Stimulated activated CD8-positive, alpha-beta memory T cell treated with anti-CD3 and anti-CD28 coated beads, Interleukin-15, amount 100 ng/mL, for 48 hours (primary cell): ENCODE results near the gene CADPS.

Source experiments
- DNase-seq, 2 donors: peaks; one replicate each; pipeline ENCODE4 v3.0.0-alpha.2; 2020; ENCODE audit warnings: low read depth in 2 of 2

The CADPS gene

DNA sequence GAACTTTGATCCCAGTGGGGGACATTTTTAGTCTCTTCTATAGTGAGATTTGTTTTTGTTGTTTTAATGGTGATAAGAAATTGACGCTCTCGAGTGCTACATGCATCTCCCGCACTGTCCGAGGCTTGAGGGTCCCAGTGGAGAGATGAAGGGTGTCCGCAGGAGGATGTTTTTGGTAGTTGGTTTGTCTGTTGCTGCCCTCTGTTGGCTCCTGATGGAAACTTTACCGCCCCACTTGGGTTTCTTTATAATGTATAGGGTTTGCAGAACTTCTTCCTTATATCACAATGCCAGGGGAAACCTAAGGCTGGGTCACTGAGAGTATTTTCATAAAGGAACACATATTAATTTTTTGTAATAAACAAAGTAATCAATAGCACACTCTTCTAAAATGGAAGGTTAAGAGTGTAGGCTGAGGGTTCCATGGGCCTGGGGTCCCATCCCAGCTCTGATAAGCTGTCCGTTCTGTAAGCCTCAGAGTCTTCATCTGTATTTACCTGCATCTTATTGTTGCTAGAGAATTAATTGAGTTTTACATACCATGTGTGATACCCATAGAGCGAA lies 316.6 kb downstream of the CADPS start:
- DNase-seq: no peak

- DNase-seq: no peak
Observed at GRCh38 chr3:62557983-62558382, 317.2 kb downstream of the CADPS start.

- DNase-seq: no peak
Observed at GRCh38 chr3:62557450-62557849, 317.8 kb downstream of the CADPS start.

- DNase-seq: no peak
Observed at GRCh38 chr3:62556121-62556815, 318.9 kb downstream of the CADPS start.

DNA sequence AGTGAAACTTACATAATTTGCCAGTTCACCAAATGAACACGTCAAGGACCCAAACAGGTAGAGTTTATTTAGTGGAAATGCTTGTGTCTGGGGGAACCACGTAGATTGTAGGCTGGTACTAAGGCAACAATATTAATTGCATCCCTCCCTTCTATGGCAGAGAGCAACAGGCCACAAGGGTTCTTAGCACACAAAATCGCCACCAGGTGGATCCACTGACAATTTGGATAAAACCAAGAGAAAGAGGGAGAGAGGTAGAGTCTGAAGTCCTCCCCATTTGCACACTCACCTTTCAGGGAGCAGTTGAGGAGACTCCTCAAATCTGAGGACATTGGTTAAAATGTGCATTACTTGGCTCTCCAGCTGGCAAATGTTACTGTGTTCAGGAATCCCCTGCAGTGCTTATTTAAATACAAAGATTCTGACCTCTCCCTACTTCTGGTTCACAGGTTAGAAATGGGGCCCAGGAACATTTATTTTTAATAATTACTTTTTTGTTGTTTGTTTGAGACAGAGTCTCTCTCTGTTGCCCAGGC lies 320.9 kb downstream of the CADPS start:
- no peak for DNase-seq

DNA sequence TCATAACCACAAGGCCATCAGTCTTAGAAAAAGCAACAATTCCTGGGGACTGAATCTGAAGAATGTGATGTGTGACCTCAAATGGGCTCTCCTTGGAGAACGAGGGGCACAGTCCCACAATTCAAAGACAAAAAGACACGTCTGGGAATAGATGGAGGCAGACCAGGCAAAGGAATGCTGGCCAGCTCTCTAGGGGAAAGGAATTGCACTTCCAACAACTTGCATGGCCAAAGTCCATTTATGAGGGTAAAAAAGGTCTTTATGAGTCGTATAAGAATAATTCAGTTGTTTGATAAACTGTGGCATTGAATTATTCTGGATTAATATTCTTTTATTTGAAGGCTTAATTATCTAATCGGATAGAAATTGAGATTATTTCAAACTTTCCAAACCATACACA lies 321.4 kb downstream of the CADPS start:
- no peak for DNase-seq

DNA sequence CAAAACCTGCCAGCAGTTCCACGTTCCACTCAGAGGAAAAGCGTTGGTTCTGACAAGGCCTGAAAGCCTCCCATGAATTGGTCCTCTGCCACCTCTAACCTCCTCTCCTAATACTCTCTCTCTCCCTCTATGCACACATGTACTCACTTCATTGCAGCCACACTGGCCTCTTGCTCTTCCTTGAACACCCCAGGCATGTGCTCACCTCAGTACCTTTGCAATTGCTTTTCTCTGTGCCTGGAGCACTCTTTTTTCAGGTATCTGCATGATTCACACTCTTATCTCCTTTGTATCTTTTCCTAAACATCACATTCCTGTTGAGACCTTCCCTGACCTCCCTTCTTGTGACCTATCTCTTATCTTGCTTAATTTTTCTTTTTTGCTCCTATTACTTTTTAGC lies 323.7 kb downstream of the CADPS start:
- no peak for DNase-seq

- no peak for DNase-seq
Observed at GRCh38 chr3:62550439-62550838, 324.8 kb downstream of the CADPS start.

DNA sequence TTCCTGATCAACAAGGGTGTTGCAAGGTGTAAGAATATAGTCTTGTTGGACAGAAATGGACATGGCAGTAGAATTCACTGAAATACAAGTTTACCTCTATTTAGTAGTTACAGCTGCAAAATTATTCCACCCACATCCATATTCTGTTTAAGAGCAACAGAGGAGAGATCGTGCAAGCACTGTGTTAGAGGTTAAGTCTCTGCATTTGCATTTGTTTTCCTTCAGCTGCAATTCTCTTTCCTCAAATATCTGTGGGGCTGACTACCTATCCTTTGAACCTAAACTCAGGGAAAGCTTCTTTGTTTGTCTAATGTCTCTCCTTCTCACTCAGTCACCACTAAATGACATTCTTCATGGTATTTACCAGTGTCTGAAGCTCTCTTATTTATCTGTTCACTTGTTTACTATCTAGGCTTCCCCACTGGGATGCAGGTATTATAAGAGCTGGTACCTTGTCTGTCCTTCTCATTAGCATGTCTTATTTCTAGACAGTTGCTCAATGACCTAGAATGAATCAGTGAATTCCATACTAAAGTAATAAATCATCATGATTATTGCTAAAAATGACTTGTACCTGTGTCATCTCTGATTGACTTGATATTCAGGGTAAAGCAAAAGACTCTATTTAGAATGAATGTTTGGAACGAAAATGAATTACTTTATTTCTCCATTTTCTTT lies 326.5 kb downstream of the CADPS start:
- no peak for DNase-seq

- no peak for DNase-seq
Observed at GRCh38 chr3:62546266-62546665, 328.9 kb downstream of the CADPS start.

DNA sequence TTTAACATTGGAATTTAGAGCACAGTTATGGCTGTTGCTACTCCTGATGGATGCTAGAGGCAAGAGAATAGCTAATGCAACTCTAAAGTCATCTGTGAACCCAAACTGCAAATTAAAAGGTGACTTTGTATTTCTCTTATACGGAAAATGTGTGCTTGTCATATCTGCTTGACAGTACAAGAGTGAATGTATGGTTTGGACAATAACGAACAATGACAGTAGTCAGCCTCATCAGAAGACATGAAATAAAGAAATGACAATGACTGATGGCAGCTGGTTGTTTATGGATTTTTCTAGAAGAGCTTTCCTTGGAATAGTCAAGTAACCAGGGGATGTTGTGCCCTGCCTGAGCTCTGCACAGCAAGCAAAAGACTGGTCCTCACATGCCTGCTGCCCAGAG lies 333.0 kb downstream of the CADPS start:
- DNase-seq: no peak

- DNase-seq: no peak
Observed at GRCh38 chr3:62539762-62540161, 335.5 kb downstream of the CADPS start.

DNA sequence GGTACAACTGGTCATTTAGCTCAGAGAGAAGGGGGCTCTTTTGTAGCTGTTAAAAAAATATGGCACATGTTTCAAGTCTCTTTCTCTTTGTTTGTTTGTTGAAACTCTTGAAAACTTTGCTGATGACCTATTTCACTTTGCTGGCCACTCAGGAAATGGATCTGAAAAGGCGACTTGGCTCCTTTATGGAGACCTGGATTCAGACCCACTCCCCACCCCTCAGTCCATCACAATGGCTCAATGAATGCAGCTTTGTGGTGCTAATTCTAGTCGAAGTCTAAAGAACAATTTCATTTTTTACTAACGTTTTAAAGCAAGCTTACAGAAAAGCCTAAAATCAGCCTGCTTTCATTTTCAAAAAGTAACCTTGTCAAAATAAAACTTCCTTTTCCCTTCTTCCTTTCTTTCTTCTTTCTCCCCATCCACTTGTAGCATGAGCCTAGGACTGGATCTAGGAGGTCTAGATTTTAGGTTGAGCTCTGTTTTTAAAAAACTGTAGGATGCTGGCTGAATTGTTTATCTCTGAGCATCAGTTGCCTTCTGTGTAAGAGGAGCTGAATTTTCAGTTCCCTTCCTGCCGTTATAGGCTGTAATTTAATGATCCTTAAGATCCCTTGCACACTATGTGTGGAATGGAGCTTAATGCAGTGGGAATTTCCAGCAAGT lies 336.4 kb downstream of the CADPS start:
- no peak for DNase-seq

DNA sequence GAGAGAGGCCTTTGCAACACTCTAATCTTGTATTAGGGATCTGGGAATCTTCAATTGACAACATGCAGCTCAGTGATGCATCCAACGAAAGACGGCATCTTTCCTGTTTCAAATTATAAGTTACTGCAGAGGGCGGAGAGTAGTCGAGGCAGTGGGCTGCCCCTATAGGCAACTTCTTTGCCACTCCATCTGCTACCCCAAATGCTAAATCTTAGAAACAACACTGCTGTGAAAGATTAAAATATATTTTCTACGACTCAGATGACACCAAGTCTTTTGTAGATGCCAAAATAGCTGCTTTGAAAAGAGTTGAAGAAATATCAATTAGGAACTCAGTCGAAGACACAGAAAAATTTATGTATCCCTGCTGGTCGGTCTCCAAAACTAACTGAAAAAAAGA lies 340.9 kb downstream of the CADPS start:
- no peak for DNase-seq

DNA sequence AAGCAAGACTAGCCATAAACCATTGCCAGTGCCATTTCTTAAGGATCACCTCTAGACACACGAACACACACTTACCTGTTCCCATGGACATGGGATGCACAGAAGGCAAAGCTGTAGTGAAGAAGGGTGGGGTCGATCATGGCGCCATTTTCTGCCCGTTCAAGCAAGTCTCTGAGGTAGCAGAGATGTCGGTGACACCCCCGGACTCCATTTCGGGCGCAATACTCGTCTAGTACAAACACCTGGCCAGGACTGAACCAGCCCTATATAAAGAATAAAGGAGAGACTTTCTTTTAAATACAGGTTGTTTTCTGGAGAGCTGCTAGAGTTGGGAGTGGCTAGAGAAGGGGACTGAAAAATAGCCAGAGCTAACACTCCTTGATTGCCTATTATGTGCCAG lies 342.4 kb downstream of the CADPS start:
- DNase-seq: no peak

DNA sequence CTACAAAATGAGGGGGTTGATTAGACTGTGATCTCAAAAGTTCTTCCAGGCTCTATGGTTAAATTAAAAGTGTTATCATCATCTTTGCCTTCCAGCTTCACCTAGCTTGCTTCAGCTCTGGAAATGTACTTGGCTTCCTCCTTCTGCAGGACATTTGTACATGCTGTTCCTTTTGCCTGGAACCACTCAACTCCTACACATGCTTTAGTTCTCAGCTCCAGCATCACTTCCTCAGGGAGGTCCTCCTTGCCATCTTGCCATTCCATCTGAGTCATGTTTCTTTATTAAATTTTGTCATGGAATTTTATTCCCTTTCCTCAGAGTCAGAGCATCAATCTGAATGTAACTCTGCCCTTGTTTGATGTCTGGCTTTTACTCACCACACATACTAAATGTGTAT lies 343.2 kb downstream of the CADPS start:
- DNase-seq: no peak

GRCh38 chr3:62531493-62531892 lies 343.7 kb downstream of the CADPS start:
- DNase-seq: no peak

DNA sequence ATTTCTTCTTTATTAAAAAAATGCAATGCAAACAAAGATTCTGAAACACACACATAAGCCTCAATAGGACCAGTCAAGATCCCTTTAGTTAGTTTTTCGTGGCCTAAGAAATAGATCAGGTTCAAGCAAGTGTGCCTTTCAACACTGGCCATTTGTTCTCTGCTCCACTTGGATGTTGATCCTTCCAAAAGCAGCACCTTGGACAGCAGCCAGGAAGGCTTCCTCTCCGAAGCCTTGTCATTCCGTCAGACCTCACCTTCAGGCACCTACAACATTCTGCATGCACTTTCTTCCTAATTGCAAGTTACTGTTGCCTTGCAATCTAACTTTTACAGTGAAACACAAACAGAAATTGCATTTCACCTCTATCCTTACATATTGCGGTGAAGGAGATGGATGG lies 346.0 kb downstream of the CADPS start:
- DNase-seq: no peak

GRCh38 chr3:62527474-62527873 lies 347.7 kb downstream of the CADPS start:
- no peak for DNase-seq

DNA sequence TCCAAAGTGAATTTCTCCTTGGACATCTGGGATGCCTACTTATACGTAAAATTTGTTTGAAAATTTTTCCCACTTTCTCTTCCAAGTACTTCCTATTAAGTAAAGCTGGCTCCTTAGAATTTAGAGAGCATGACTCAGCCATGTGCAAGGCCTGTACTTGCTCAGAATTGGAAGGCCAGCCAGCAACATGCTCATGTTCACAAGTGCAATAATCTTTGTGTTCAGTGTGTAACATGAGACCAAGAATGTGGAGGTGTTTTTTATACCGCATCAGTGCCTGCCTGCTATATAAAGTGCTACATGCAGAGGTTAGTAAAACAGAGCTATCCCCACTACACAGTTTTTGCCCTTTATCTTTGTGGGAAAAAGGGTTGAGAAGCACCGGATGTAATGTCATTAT lies 349.9 kb downstream of the CADPS start:
- no peak for DNase-seq

DNA sequence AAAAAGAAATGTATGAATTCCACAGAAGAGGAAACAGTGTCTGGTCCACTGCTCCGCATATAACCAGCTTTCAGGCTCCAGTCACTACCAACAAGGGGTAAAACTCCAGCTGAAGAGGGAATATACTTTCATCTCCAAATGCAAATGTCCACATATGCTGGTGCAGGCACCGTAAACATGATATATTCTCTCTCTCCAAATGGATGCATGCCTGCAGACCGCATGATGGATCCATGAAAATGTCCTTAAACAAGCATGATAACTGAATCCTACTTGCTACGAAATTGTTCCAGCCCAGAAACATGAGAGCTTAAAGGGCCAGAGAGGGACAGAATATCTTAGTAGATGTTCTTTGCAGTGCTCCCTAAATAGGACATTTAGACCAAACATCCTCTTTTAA lies 351.5 kb downstream of the CADPS start:
- no peak for DNase-seq

DNA sequence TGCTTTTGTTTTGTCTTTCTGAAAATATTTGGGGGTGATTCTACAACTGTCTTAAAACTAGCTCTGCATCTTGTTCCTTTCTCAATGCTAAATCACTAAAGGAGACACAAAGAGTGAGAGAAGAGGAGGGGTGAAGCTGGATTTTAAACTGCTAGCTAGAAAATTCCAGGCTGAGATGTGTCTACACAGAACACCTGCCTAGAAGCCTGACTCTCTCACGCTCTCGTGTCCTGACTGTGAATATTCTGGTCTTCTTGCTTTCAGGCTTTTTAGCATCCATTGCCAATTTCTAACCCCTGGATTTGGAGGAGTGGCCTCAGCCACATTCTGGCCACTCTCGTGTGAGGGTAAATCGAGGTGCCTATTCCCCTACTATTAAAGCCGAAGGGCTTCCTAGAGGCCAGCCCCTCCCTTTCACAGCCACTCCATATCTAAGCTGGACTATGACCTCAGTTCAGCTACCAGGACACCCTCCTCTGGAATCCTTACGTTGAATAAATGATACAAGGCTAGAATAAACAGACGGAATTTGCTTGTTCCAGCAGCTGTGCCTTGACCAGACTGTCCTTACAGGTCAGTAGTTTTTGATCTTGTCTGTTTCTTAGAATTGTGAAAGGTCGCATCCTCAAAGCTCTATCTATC lies 353.6 kb downstream of the CADPS start:
- DNase-seq: no peak
